ENCODE data around the gene ABHD11.
"Not testable (repeated sequence)": the region's sequence is repeated elsewhere in the genome, so short reads cannot be mapped to it uniquely, and the experiment has no call there.

Gene ABHD11

DNA sequence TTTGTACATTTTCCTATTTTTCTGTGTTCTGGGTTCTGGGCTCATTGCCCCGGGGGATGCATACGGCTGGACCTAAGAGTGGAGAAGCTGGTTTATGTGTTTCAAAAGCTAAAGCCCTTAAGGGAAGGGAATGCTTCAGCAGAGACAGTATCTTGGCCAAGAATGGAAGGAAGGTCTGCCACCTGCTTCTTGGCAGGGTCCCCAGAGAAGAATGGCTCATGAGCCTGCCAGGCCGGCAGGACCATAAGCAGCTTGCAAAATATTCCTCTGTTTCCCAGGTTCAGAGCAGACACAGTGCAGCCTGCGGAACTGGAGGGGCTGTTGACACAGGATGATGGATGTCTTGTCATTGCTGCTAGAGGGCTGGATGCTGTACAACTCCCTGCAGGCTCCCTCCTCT is 7.8 kb upstream of the ABHD11 start:
- no peak for DNase-seq (ENCODE audit: extremely low read depth in 1 of 2, low read depth in 1 of 2)

DNA sequence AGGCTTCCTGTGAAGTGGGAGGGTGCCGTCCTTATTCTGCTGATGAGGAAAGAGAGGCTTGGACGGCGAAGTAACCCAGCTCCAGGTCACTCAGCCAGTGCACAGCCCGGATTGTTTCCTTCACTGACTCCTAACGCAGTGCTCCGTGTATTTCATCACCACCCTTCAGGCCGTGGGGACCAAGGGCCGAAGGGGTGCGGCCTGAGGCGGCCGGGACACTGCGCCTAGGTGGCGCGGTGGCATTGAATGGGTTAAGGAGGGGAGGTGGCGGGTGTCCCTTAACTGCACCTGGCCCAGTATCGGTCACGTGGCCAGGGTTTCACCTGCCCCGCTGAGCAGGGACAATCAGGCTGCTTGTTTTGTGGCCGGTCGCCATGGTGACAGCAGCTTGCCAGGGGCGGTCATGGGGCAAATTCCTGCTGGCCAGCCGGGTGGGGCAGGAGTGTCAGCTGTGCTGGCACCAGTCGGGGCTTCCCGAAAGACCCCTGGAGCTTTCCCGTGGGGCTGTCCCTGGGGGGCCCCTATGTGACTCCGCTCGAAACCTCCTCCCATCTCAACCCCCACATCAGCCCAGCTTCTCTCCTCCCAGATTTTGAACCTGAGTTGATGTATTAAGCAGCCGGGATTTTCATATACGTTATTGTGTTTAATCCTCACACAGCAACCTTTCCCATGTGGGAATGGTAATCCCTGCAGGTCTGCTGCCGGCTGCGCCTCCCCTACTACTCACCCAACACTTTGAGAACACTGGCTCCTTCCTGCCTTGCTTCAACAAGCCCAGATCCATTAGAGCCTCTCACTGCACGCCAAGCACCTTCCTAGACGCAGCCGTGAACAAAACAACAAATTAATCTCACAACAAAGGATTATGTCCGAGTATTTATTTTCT is 4.4 kb upstream of the ABHD11 start:
- DNase-seq (ENCODE audit: extremely low read depth in 1 of 2, low read depth in 1 of 2) = no peak

DNA sequence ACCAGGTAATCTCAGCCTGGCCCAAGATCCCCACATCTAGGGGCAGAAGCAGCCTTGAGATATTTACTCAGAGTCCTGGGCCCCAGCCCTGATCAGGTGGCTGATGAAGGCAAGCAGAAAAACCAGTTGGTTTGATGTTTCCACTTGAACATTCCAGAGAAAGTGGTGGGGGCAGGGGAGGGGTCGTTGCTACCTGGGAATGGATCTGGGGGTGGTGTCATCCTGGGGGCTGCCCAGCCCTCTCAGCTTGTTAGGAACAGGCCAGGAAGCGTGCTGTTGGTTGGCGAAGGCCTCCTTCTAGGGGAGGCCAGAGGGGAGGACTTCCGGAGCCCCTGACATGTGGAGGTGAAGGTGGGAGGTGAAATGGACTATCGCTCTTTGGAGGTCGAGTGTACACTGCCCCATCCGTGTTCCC is 3.7 kb upstream of the ABHD11 start:
- no peak for DNase-seq (ENCODE audit: extremely low read depth in 1 of 2, low read depth in 1 of 2)

DNA sequence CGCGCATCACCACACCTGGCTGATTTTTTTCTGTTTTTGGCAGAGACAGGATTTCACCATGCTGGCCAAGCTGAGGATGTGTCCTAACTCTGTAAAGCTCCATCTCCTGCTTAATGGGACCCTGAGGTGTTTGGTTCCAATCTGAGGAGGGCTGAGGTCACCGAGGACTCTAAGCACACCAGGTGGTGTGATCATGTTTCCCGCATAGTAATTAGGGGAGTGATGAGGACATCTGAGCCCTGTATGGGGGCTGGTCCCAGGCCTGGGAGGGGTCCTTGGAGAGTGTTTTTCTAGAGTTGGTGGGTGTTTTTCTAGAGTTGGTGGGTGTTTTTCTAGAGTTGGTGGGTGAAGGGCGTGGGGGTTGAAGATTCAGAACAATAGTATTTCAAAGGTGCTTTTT is 3.0 kb upstream of the ABHD11 start:
- no peak for DNase-seq (ENCODE audit: extremely low read depth in 1 of 2, low read depth in 1 of 2)

DNA sequence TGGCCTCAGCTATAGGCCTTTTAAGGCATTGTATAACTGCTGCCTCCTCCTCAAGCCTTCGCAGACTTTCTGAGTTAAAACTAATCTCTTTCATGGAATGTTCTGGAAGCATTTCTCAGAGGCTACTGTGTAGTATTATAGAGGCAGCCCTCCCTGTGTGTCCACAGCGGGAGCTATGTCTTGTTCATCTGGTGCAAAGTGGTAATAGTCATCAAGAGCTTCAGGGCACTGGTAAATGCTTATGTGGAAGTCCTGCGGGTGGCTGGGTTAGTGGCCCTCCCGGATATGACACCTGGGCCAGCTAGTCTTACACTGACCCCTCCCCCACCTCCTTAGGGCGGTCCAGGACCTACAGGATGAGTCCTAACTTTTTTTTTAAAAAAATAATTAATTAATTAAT is 2.2 kb upstream of the ABHD11 start:
- no peak for DNase-seq (ENCODE audit: extremely low read depth in 1 of 2, low read depth in 1 of 2)

DNA sequence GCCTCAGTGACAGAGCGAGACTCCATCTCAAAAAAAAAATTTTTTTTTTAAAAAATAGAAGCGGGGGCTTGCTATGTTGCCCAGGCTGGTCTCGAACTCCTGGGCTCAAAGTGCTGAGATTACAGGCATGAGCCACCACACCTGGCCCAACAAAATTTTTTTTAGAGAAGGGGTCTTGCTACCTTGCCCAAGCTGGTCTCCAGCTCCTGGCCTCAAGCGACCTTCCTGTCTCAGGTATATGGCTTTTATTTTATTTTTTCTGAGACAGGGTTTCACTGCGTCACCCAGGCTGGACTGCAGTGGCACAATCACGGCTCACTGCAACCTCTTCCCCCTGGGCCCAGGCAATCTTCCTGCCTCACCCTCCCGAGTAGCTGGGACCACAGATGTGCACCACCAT is 1.6 kb upstream of the ABHD11 start:
- DNase-seq (ENCODE audit: extremely low read depth in 1 of 2, low read depth in 1 of 2) = no peak

DNA sequence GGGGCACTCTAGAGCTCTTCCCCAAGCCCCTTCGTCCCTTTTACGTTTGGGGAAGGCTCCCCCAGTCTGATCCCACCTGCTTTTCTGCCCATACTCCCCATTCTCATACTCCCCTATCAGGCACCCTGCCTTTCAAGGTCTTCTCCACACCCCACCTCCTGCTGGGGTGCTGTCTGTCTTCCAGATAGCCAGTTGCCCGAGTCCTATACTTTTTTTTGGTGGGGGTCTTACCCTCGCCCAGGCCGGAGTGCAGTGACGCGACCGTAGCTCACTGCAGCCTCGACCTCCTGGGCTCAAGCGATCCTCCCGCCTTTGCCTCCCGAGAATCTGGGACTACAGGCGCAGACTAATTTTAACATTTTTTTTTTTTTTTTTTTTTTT is 775 bp upstream of the ABHD11 start:
- no peak for DNase-seq (ENCODE audit: extremely low read depth in 1 of 2, low read depth in 1 of 2)

DNA sequence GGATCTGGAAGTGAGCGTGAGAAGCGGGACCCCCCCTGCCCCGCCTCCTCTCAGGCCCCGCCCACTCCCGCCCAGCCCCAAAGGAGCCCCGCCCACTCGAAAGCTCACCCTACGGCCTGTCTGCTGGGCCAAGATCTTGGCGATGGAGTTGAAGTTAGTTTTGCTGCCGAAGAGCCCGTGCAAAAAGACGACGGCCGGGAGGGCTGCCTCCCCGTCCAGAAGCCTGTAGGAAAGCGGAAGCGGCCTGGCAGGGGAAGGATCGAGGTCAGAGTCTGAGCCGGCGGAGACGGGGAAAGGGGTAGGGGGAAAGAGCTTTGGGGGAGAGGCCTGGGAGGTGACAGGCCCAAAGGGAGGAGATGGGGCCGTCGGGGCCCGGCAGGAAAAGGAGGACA is 386 bp downstream of the ABHD11 start:
- peak in 1 of 2 donors; percentile 45 for DNase-seq (ENCODE audit: extremely low read depth in 1 of 2, low read depth in 1 of 2)

DNA sequence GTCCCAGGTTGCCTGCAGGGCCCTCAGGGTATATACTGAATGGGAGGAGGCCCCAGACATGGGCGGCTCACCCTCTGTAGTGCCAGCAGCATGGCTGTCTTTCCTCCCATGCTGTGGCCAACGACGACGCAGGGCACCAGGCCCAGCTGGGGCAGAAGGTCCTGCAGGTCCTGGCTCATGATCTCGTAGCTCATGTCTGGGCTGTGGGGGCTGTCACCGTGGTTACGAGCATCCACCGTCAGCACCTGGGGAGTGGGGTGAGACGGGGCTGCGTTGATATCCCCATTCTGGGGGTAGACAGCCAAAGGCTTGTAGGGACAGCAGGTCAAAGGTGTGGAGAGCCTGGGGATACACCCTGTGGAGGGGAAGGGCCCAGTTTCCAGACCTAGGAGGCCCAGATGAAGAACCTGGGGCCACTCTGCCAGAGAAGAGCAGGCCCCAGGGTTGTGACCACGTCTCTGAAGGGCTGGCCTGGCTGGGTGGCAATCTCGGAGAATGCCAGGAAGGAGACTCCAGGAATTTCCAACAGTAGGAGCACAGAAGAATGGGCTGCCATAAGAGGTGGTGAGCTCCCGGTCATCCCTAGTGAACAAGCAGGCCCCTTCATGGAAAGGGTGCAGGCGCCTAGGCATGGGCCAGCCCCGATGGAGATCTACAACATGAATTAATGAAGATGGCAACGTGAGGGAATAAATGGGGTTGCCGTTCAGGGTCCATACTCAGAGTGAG is 947 bp downstream of the ABHD11 start:
- no peak for DNase-seq (ENCODE audit: extremely low read depth in 1 of 2, low read depth in 1 of 2)

DNA sequence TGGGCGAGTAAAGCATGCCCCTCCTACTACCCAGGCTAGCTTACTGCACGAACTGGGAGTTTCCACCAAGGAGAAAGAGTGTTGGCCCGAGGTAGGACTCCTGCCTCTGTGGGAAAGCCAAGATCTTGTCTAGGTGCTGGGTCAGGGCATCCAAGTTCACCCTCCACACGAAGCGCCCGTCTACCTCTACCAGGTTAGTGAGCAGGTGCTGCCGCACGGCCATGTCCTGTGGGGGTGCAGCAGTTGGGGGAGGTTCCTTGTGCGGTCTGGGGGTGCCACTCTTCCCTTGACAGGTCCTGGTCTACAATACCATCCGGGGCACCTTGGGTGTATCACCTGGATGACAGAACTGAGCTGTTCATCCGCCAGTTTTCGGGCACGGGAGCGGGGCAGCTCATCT is 1.7 kb downstream of the ABHD11 start:
- DNase-seq (ENCODE audit: extremely low read depth in 1 of 2, low read depth in 1 of 2) = no peak

DNA sequence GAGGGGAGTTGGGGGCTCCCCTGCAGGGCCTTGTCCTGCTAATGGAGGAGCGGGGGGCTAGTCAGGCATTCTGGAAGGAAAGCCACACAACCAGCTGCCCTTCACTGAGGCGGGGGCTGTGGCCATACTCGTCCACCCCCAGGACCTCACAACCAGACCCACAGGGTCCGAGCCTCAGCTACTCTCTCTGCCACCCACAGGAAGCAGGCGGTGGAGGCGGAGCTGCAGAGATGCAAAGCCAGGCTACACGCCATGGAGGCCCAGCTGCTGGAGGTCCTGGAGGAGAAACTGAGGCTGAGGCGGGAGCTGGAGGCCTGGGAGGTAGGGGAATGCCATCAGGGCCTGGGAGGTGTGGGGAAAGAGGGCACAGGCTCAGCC is 3.1 kb downstream of the ABHD11 start:
- no peak for DNase-seq (ENCODE audit: extremely low read depth in 1 of 2, low read depth in 1 of 2)

DNA sequence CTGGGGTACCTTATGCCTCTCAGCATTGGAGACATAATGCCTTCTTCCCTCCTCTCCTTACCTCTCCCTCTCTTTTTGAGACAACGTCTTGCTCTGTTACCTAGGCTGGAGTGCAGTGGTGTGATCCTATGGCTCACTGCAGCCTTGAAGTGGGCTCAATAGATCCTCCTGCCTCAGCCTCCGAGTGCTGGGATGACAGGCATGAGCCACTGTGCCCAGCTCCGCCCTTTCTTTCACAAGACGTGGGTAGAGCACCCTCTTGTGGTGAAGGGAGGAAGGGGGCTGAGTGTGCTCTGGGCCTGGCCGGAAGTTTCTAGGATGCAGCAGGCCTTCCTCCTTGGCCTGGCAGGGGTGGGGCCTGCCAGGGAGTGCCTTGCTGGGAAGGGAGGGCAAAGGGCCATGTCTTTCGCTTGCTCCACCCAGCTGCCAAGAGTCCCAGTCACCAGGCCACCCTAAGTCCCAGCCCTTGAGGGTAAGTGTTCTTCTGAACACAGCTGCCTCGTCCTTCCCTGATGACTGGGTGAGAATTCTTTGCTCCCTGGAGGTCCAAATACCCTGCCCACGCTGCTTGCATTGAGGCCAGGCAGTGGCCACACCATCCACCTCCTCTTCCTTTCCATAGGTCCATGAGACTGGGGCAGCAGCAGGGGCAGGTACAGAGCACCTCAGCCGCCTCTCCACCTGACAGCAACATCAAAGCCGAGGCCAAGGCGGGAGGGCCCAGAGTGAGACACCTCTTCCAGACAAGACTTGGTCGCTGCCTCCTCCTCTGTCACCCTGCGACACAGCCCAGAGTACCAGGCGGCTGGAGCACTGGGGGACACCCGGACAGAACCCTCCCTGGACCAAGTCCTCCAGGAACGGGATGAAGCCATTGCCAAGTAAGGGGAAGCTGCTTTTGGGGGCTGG is 3.7 kb downstream of the ABHD11 start:
- peak in 1 of 2 donors; percentile 72 for DNase-seq (ENCODE audit: extremely low read depth in 1 of 2, low read depth in 1 of 2)

DNA sequence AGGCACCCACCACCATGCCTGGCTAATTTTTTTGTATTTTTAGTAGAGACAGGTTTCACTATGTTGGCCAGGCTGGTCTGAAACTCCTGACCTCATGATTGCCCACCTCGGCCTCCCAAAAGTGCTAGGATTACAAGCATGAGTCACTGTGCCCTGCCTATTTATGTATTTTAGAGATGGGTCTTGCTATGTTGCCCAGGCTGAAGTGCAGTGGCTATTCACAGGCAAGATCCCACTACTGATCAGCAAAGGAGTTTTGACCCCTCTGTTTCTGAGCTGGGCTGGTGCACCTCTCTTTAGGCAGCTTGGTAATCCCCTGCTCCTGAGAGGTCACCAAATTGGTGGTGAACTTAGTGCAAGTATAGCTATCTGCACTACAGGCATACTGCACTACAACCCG is 6.2 kb downstream of the ABHD11 start:
- DNase-seq (ENCODE audit: extremely low read depth in 1 of 2, low read depth in 1 of 2) = no peak

DNA sequence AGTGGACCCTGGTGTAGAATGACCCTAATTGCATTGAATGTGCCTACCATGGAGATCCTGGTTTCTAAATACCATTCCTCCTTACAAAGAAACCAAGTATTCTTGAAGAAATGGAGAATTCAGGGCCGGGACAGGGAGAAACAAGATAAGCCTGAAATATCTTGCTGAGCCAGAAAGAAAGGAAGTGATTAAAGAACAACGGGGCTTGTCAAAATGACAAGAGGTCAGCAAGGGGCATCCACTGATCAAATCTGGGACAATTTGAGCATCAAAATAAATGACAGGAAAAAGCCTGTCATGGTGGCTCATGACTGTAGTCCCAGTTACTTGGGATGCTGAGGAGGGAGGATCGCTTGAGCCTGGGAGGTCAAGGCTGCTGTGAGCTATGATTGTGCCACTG is 8.1 kb downstream of the ABHD11 start:
- DNase-seq (ENCODE audit: extremely low read depth in 1 of 2, low read depth in 1 of 2) = no peak

DNA sequence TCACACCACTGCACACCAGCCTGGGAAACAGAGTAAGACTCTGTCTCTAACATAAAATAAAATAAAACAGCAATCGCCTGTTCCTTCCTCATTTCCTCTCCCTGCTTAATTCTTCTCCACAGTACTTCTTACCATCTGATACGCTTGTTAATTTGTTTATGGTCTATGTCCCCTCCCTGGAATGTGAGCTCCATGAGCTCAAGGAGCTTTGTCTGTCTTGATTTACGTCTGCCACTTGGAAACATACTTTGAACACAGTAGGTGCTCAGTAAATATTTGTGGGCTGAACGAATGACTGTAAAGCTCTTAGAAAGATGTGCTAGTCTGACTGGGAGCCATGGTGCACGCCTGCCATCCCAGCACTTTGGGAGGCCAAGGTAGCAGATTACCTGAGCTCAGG is 10.1 kb downstream of the ABHD11 start:
- DNase-seq (ENCODE audit: extremely low read depth in 1 of 2, low read depth in 1 of 2) = no peak

DNA sequence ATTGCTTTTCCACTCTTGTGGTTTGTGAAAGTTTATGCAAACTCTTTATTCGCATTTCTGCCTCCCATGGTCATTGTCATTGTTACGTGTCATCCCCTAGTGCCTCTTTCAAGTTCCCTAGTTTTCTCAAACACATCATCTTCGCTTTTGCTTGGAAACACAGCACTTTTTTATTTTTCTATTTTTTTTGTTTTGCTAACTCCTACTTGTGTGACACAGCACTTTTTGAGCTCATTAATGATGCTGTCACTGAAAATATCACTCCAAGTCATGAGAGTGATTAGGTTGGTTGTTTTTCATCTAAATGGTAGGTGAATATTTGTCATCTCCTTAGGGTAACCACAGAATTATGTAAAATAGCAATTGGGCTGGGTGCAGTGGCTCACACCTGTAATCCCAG is 10.7 kb downstream of the ABHD11 start:
- no peak for DNase-seq (ENCODE audit: extremely low read depth in 1 of 2, low read depth in 1 of 2)

DNA sequence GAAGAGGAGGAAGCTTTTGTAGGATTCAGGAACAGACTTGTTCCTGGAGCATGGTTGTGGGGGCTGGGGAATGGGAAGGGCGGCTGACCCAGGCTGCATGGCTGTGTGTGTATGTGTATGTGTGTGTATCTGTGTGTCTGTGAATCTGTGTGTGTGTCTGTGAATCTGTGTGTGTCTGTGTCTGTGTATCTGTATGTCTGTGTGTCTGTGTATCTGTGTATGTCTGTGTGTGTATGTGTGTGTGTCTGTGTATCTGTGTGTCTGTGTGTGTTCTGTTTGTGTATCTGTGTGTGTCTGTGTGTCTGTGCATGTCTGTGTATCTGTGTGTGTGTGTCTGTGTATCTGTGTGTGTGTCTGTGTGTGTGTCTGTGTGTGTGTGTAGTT is 12.5 kb downstream of the ABHD11 start:
- no peak for DNase-seq (ENCODE audit: extremely low read depth in 1 of 2, low read depth in 1 of 2)

DNA sequence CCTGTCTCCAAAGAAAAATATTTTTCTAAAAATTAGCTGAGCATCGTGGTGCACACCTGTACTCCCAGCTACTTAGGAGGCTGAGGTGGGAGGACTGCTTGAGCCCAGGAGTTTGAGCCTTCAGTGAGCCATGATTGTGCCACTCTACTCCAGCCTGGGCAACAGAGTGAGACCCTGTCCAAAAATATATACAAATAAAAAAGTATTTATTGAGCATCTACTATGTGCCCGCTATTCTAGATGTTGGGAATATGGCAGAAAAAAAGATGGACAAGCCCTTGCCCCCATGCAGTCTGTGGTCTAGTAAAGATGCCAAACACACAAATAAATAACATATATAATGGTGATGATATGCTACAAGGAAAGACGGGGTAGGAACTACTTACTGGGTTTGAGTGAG is 14.8 kb downstream of the ABHD11 start:
- no peak for DNase-seq (ENCODE audit: extremely low read depth in 1 of 2, low read depth in 1 of 2)

DNA sequence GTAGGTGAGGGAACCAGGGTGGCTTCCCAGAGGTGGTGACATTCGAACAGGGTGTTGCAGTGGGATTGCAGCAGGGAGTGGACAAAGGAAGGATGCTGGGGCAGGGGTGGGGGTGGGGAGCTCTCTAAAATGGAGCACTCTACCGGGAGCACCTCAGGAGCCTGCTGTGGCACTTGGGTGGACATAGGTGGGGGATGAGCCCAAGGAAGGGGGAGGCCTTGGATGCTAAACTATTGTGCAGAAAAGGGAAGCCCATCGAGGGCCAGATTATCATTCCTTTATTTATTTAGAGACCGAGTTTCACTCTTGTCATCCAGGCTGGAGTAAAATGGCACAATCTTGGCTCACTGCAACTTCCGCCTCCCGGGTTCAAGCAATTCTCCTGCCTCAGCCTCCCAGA is 15.8 kb downstream of the ABHD11 start:
- DNase-seq (ENCODE audit: extremely low read depth in 1 of 2, low read depth in 1 of 2) = no peak

DNA sequence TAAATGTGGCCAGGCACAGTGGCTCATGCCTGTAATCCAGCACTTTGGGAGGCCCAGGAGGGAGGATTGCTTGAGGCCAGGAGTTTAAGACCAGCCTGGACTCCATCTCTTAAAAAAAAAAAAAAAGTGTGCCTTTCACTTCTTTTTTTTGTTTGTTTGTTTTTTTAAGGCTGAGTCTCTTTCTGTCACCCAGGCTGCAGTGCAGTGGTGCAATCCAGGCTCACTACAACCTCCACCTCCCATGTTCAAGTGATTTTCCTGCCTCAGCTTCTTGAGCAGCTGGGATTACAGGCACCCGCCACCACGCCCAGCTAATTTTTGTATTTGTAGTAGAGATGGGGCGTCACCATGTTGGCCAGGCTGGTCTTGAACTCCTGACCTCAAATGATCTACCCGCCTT is 16.4 kb downstream of the ABHD11 start:
- not testable (repeated sequence) for DNase-seq (ENCODE audit: extremely low read depth in 1 of 2, low read depth in 1 of 2)

DNA sequence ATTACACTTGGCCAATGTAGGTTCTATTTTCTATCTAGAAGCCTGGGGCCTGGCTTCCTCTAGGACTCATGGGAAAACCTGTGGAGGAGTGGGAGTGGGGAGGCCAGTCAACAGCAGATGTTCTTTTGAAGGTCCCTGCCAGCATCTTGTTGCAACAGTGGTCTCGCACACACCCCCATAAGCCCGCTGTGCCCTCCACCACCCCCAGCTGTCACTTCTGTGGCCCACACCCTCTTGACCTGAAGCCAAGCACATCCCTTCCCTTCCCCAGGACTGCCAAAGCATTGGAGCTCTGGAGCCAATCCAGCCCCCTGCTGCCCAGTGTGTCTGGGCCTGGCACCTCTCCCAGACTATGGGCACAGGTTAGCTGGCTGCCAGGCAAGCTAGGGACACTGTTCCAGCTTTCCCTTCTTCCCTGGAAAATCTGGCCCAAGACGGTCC is 17.2 kb downstream of the ABHD11 start:
- DNase-seq (ENCODE audit: extremely low read depth in 1 of 2, low read depth in 1 of 2) = no peak
